Ectodermal cell (in vitro differentiated cells): ENCODE measurements around the gene MAP3K4.

Experiments
- H3K27ac ChIP-seq: 2 replicates; pipeline ENCODE4 v1.7.0; 2013; ENCODE audit warnings: mild to moderate bottlenecking, low read depth, low read length; ENCODE audit not compliant: insufficient read depth, poor library complexity, severe bottlenecking
- H3K27me3 ChIP-seq: 2 replicates; pipeline ENCODE4 v1.7.0; 2013; ENCODE audit warnings: mild to moderate bottlenecking, low read length; ENCODE audit not compliant: insufficient read depth, control insufficient read depth, poor library complexity, severe bottlenecking
- H3K36me3 ChIP-seq: one replicate; pipeline ENCODE4 v1.7.0; 2013; ENCODE audit warnings: low read length; ENCODE audit not compliant: control insufficient read depth, insufficient read depth
- H3K4me1 ChIP-seq: one replicate; pipeline ENCODE4 v1.7.0; 2013; ENCODE audit warnings: low read length; ENCODE audit not compliant: control insufficient read depth, insufficient read depth
- H3K4me3 ChIP-seq: 2 replicates; pipeline ENCODE4 v1.7.0; 2013; ENCODE audit warnings: low read depth, low read length, control low read depth; ENCODE audit not compliant: insufficient read depth
- H3K9me3 ChIP-seq: 2 replicates; pipeline ENCODE4 v1.7.0; 2013; ENCODE audit warnings: mild to moderate bottlenecking, low read length, moderate library complexity; ENCODE audit not compliant: control insufficient read depth
- WGBS, 2 experiments: methylation state at CpG; one replicate each; pipeline ENCODE4 v1.1.7; 2013; ENCODE audit warnings: missing lambda C conversion rate in 2 of 2; 5-methylcytosine and 5-hydroxymethylcytosine counted together

The MAP3K4 gene

GRCh38 chr6:161132384-161132783, 140.8 kb downstream of the MAP3K4 start:
- Histone ChIP-seq H3K36me3 (peaks cover 42% of the 10 kb centered on the region), H3K4me1 (no peaks in the 10 kb centered on the region), H3K27ac (no peak overlapping the region), H3K27me3 (no peaks in the 10 kb centered on the region), H3K9me3 (no peaks in the 10 kb centered on the region), H3K4me3 (no peak overlapping the region)
- WGBS, 2 experiments, result 96% methylated on average over 11 of the region's 11 CpGs

DNA sequence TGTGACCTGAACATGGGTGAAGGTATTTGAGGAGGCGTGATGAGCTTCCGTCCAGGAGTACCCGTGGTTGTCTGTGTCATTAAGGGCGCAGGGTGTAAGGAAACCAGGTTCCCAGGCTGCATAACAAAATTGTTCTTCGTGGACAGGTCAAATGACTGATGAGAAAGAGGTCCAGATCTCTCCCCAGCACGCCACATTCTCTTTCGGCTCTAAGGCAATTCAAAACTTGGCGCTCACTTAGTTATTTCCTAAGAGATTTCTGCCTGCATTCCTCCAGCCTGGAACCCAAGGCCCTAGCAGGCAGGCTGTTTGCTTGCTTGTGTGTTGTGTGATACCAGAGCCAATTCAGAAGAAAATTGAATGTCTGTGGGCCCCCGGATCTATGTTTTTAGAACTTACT, 142.4 kb downstream of the MAP3K4 start:
- Histone ChIP-seq H3K36me3 (peaks cover 31% of the 10 kb centered on the region), H3K27ac (no peak overlapping the region), H3K27me3 (no peaks in the 10 kb centered on the region), H3K4me3 (no peak overlapping the region), H3K9me3 (no peaks in the 10 kb centered on the region), H3K4me1 (no peaks in the 10 kb centered on the region)
- 89 to 93% methylated on average over 9 of the region's 9 CpGs for WGBS, 2 experiments

DNA sequence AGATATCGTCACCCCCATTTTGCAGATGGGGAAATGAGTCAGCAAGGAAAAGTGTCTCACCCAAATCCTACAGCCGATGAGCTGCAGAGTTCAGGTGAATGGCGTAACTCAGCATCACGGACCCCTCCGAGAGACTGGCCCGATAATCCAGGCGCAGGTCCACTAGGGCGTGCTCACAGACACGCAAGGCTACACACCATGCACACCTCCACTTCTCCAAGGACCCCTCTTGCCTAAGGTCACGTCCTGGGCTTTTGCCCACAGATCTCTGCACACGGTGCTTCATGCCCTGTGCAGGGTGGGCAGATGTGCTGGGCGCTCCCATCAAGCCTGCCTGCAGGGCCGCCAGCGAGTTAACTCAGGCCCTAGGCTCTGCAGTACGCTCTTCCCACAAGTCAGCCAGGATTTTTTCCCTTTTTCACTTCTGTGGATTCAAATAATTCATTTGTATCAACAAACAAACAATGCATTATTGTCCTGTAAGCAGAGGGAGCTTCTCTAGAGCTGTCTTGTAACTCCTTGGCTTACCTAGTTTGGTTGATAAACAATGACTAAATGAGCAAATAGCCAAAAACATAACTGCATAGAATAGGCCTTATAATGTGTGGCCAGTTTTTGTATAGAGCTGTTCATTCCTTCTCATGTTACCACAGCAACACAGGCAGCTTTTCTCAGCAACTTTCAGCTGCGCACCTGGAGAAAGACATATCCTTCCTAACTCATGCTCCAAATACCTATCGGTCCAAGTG, 143.2 kb downstream of the MAP3K4 start:
- Histone ChIP-seq H3K9me3 (no peaks in the 10 kb centered on the region), H3K4me1 (no peaks in the 10 kb centered on the region), H3K27ac (no peak overlapping the region), H3K27me3 (no peaks in the 10 kb centered on the region), H3K4me3 (no peak overlapping the region), H3K36me3 (peaks cover 26% of the 10 kb centered on the region)
- WGBS, 2 experiments, result 94 to 96% methylated on average over 17 of the region's 17 CpGs

GRCh38 chr6:161135695-161136591, 144.4 kb downstream of the MAP3K4 start:
- Histone ChIP-seq H3K9me3 (no peaks in the 10 kb centered on the region), H3K4me1 (no peaks in the 10 kb centered on the region), H3K4me3 (no peak overlapping the region), H3K36me3 (peaks cover 22% of the 10 kb centered on the region), H3K27me3 (no peaks in the 10 kb centered on the region), H3K27ac (no peak overlapping the region)
- WGBS, 2 experiments, result 88 to 90% methylated on average over 23 of the region's 23 CpGs

DNA sequence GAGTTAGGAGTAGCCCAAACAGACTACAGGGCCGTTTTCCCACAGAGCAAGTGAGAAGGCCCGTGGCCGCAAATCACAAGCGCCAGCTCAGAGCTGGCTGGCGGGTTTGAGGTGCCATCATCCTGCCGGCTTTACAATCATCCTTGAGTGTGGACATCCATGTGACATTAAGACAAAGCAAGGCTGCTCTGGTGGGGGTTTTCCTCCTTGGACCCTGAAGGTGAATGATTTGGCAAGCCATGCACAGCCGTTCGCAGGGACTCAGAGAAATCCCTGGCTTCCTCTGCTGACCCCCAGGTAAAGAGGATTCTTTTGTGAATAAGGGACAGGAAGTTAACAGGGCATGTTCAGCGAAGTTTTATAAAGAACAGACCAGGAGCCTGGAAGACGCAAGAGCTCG, 145.1 kb downstream of the MAP3K4 start:
- H3K4me3 ChIP-seq, result no peak overlapping the region
- H3K9me3 ChIP-seq, result no peaks in the 10 kb centered on the region
- 92% methylated on average over 11 of the region's 11 CpGs for WGBS, 2 experiments
- no peak overlapping the region for H3K27ac ChIP-seq
- no peaks in the 10 kb centered on the region for H3K27me3 ChIP-seq
- peaks cover 17% of the 10 kb centered on the region for H3K36me3 ChIP-seq
- no peaks in the 10 kb centered on the region for H3K4me1 ChIP-seq

- Histone ChIP-seq H3K4me3 (no peak overlapping the region), H3K9me3 (no peaks in the 10 kb centered on the region), H3K36me3 (peaks cover 17% of the 10 kb centered on the region), H3K27me3 (no peaks in the 10 kb centered on the region), H3K27ac (no peak overlapping the region), H3K4me1 (no peaks in the 10 kb centered on the region)
- WGBS, 2 experiments, result 95 to 97% methylated on average over 11 of the region's 11 CpGs
Observed at GRCh38 chr6:161137320-161137719, 145.8 kb downstream of the MAP3K4 start.

- Histone ChIP-seq H3K36me3 (peaks cover 13% of the 10 kb centered on the region), H3K4me1 (no peaks in the 10 kb centered on the region), H3K27me3 (no peaks in the 10 kb centered on the region), H3K4me3 (no peak overlapping the region), H3K9me3 (no peaks in the 10 kb centered on the region), H3K27ac (no peak overlapping the region)
- 93 to 95% methylated on average over 11 of the region's 12 CpGs for WGBS, 2 experiments
Observed at GRCh38 chr6:161137839-161138542, 146.4 kb downstream of the MAP3K4 start.

DNA sequence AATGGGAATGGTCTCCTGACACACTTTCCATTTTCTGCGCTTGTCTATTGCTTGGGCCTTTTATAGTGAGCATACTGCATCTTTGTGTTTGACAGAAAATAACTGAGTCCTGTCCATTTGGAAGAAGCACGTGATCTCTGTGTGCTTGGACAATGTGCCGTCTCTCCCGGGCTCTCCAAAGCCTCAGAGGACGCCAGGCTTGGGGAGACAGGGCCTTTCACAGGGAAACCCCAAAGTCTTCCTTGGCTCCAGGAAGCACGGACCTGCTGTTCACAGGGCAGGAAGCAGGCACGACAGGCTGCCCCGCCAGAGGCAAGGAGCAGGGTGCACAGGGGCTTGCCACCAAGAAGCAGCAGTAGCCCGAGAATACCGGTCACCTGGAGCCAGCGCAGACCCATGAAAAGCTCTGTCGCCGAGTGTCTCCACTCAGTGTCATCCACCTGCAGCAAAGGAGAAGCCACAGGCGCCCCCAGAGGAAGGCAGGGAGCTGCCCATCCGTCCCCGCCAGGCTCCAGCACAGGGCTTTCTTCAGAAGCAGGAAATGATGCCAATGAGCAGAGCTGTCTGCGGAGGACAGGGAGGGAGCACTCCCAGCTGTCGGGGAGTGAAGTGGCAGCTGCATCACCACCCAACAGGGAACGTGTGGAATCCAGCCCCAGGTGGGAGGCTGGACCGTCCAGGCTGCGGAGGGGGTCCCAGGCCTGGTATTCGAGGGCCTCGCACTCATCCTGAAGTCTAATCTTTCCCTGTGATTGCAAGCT, 147.2 kb downstream of the MAP3K4 start:
- Histone ChIP-seq H3K4me1 (no peaks in the 10 kb centered on the region), H3K4me3 (no peak overlapping the region), H3K27ac (no peak overlapping the region), H3K9me3 (no peaks in the 10 kb centered on the region), H3K36me3 (peaks cover 10% of the 10 kb centered on the region), H3K27me3 (no peaks in the 10 kb centered on the region)
- WGBS, 2 experiments, result 93 to 94% methylated on average over 23 of the region's 23 CpGs

GRCh38 chr6:161139304-161139765, 147.8 kb downstream of the MAP3K4 start:
- Histone ChIP-seq H3K4me3 (no peak overlapping the region), H3K9me3 (no peaks in the 10 kb centered on the region), H3K4me1 (no peaks in the 10 kb centered on the region), H3K36me3 (peaks cover 6% of the 10 kb centered on the region), H3K27me3 (no peaks in the 10 kb centered on the region), H3K27ac (no peak overlapping the region)
- 94 to 96% methylated on average over 18 of the region's 18 CpGs for WGBS, 2 experiments
